GM12891 (cell line): ENCODE data around the gene HOXC9.

Experiments
- DNase-seq: peaks from one replicate; pipeline ENCODE4 v3.0.0; 2011; ENCODE audit warnings: low spot score; ENCODE audit not compliant: insufficient read length
- FAIRE-seq: peaks from 2 replicates; lab custom pipeline; 2011; peaks lifted over from hg19 to GRCh38; lab: Jason Lieb, UNC
- PAX5 ChIP-seq: IDR thresholded peaks from 2 replicates; pipeline ENCODE4 v1.6.1; 2011; ENCODE audit warnings: low read length, moderate library complexity, mild to moderate bottlenecking; ENCODE audit not compliant: insufficient read depth, severe bottlenecking
- POLR2A ChIP-seq: IDR thresholded peaks from 2 replicates; pipeline ENCODE4 v1.6.1; 2011; ENCODE audit warnings: low read depth, low read length, control low read depth
- POLR2AphosphoS5 ChIP-seq: IDR thresholded peaks from 2 replicates; pipeline ENCODE4 v1.6.1; 2011; ENCODE audit warnings: low read depth, low read length, control low read depth
- POU2F2 ChIP-seq: IDR thresholded peaks from 2 replicates; pipeline ENCODE4 v1.6.1; 2011; ENCODE audit warnings: low read depth, mild to moderate bottlenecking, control low read depth, low read length, moderate library complexity
- SPI1 ChIP-seq: IDR thresholded peaks from 2 replicates; pipeline ENCODE4 v1.6.1; 2011; ENCODE audit warnings: low read depth, low read length, control low read depth
- TAF1 ChIP-seq: IDR thresholded peaks from 2 replicates; pipeline ENCODE4 v1.6.1; 2011; ENCODE audit warnings: low read depth, low read length, control low read depth

Gene HOXC9

GRCh38 chr12:53995378-53996239 lies 4.4 kb upstream of the HOXC9 start:
- TF ChIP-seq POU2F2 (no peak), PAX5 (no peak), POLR2A (no peak), SPI1 (no peak)
- FAIRE-seq (no peak), DNase-seq (no peak)

- no peak for TF ChIP-seq POU2F2
- TF ChIP-seq POLR2AphosphoS5, result no peak
- TF ChIP-seq POLR2A, result no peak
- no peak for TF ChIP-seq SPI1
- TF ChIP-seq PAX5, result no peak
- TF ChIP-seq TAF1, result no peak
- no peak for DNase-seq
- FAIRE-seq, result no peak
Measured at GRCh38 chr12:53996240-53997203, 3.4 kb upstream of the HOXC9 start.

GRCh38 chr12:53997204-53998109 lies 2.5 kb upstream of the HOXC9 start:
- DNase-seq (no peak), FAIRE-seq (no peak)
- TF ChIP-seq SPI1 (no peak), POLR2AphosphoS5 (no peak), POU2F2 (no peak), PAX5 (no peak)

- FAIRE-seq (no peak), DNase-seq (no peak)
- TF ChIP-seq TAF1 (no peak), PAX5 (no peak), SPI1 (no peak), POLR2AphosphoS5 (no peak), POU2F2 (no peak), POLR2A (no peak)
Measured at GRCh38 chr12:53998110-53998899, 1.7 kb upstream of the HOXC9 start.

- DNase-seq (no peak), FAIRE-seq (no peak)
- TF ChIP-seq POLR2AphosphoS5 (no peak), SPI1 (no peak), POLR2A (no peak), POU2F2 (no peak), PAX5 (no peak), TAF1 (no peak)
Measured at GRCh38 chr12:53998900-53999236, 1.1 kb upstream of the HOXC9 start.

- FAIRE-seq (no peak), DNase-seq (no peak)
Measured at GRCh38 chr12:53999559-54000115, 324 bp upstream of the HOXC9 start.

GRCh38 chr12:54001283-54002187 lies 1.6 kb downstream of the HOXC9 start:
- no peak for DNase-seq
- TF ChIP-seq POLR2A, result no peak
- TF ChIP-seq POU2F2, result no peak
- TF ChIP-seq PAX5, result no peak
- no peak for TF ChIP-seq SPI1
- TF ChIP-seq POLR2AphosphoS5, result no peak
- TF ChIP-seq TAF1, result no peak
- no peak for FAIRE-seq

More at GRCh38 chr12:53999559-54000115, 324 bp upstream of the HOXC9 start:
- TF ChIP-seq POLR2AphosphoS5 (no peak), TAF1 (no peak), PAX5 (no peak), POU2F2 (no peak), POLR2A (no peak), SPI1 (no peak)
